ENCODE data around the gene EXOC4.

DNA sequence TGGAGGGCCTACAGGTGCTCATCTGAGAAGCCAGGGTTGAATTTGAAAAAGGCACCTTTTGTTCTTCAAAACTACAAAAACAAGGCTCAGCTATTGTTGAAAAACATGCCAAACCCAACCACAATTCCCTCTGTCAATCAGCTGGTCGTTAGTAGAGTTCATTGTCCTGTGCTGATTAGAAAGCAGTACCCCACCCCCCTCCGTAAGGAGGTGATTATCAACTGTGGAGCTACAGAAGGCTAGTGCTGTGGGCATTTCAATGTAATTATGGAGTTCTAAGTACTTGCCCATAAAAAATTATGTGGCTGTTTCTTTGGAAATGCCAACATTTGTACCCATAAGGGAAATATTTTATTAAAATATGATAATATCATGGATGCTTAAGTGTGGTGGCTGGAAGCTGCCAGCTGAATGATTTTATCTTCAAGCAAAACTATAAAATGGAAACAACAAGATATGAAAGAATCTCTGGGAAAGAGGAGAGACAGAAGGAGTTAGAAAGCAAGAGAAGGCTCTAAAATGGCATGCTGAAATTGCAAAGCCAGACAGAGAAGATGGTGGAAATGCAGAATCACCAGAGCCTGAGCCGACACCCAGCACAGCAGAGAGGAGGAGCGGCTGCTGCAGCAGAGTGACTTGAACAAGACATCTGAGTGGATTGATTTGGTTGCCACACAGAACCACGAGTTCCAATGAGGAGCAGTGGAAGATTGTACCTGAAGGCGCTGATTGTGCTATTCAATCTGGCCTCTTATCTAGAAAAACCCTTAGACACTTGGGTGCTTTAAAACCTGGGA lies 694.8 kb downstream of the EXOC4 start:
- no peak for TF ChIP-seq POLR2AphosphoS5 (IDR thresholded peaks at IDR 0.05; ENCODE audit: borderline replicate concordance, low read depth, low read length)
- TF ChIP-seq FOXP2 (optimal IDR thresholded peaks at IDR 0.05; ENCODE audit: control extremely low read depth, extremely low read length, insufficient read depth): no peak
- no peak for TF ChIP-seq EZH2 (IDR thresholded peaks at IDR 0.05)

Data from SK-N-MC (cell line).